ENCODE results near the gene NOTCH1.

DNA sequence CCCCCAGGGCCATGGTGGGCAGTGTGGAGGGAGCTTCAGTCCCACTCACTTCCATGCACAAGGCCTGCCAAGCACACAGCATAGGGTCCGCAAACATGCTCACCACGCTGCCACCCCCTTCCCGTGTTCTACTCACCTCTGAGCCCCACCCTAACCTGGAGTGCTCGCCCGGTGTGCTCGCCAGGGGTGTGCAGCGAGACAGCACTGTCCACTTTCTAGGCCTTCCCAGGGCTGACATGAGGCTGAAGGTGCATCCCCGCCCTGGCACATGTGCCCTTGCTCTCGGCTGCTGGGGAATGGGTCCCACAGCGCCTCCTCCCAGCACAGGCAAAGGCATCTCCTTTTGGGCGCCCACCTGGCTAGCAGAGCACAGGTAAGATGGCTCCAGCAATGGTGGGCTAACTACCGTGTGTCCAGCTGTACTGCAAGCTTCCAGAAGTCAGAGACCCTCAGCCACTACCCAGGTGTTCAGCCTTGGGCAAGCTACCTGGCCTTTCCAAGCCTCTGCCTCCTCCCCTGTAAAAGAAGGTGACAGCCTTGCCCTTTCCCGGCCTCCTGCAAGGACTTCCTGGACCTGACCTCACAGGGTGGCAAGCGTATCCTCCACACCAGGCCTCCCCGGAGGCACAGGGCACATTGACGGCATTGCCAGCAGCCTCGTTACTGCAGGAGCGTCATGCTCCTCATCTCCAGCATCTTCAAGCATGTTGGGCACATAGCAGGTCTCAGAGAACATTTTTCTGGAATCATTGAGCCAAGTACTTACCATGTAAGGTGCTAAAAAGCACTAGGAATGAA, 58.8 kb downstream of the NOTCH1 start:
- TF ChIP-seq, protein P1, sequence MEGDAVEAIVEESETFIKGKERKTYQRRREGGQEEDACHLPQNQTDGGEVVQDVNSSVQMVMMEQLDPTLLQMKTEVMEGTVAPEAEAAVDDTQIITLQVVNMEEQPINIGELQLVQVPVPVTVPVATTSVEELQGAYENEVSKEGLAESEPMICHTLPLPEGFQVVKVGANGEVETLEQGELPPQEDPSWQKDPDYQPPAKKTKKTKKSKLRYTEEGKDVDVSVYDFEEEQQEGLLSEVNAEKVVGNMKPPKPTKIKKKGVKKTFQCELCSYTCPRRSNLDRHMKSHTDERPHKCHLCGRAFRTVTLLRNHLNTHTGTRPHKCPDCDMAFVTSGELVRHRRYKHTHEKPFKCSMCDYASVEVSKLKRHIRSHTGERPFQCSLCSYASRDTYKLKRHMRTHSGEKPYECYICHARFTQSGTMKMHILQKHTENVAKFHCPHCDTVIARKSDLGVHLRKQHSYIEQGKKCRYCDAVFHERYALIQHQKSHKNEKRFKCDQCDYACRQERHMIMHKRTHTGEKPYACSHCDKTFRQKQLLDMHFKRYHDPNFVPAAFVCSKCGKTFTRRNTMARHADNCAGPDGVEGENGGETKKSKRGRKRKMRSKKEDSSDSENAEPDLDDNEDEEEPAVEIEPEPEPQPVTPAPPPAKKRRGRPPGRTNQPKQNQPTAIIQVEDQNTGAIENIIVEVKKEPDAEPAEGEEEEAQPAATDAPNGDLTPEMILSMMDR (IDR thresholded peaks at IDR 0.05) = no peak
- no peak for TF ChIP-seq POLR2A (IDR thresholded peaks at IDR 0.05)

Data from adrenal gland (tissue), 5 donors.